BLaER1 treated with 17β-estradiol and CSF1 and Interleukin-3, amounts not matched to agents 10 nM and 100 nM (cell line): ENCODE results near the gene FXYD4.

Source experiments
- H3K27ac ChIP-seq, 11 experiments: shearing (Covaris generic); formaldehyde crosslinking; 2 replicates each; pipeline ENCODE4 v1.8.1; 2022
- H3K27me3 ChIP-seq, 11 experiments: shearing (Covaris generic); formaldehyde crosslinking; 2 replicates each; pipeline ENCODE4 v1.8.1; 2022
- H3K36me3 ChIP-seq, 11 experiments: shearing (Covaris generic); formaldehyde crosslinking; 2 replicates each; pipeline ENCODE4 v1.8.1; 2022
- H3K4me1 ChIP-seq, 10 experiments: shearing (Covaris generic); formaldehyde crosslinking; 2 replicates each; pipeline ENCODE4 v1.8.1; 2022
- H3K4me2 ChIP-seq, 11 experiments: shearing (Covaris generic); formaldehyde crosslinking; 2 replicates each; pipeline ENCODE4 v1.8.1; 2022
- H3K4me3 ChIP-seq, 10 experiments: shearing (Covaris generic); formaldehyde crosslinking; 2 replicates each; pipeline ENCODE4 v1.8.1; 2022
- H3K9ac ChIP-seq, 11 experiments: shearing (Covaris generic); formaldehyde crosslinking; 2 replicates each; pipeline ENCODE4 v1.8.1; 2022
- H3K9me3 ChIP-seq, 11 experiments: shearing (Covaris generic); formaldehyde crosslinking; replicated peaks in 1 of 11; 2 replicates each; pipeline ENCODE4 v1.8.1; 2022
- H4K20me1 ChIP-seq, 11 experiments: shearing (Covaris generic); formaldehyde crosslinking; 2 replicates each; pipeline ENCODE4 v1.8.1; 2022
- Cebpa-rat ChIP-seq, 11 experiments: shearing (Covaris generic); IDR thresholded peaks; 2 replicates each; pipeline ENCODE4 v1.8.1; 2022

FXYD4 gene

GRCh38 chr10:43377424-43377883 is 6.0 kb downstream of the FXYD4 start:
- no peak overlapping the region for H3K27ac ChIP-seq
- no peaks in the 10 kb centered on the region for H3K9me3 ChIP-seq
- H3K27me3 ChIP-seq: no peaks in the 10 kb centered on the region
- H3K4me1 ChIP-seq: peaks cover 0 to 5% (median 0%) of the 10 kb centered on the region in 10 experiments; a peak in 1 of 20 replicates
- H3K9ac ChIP-seq: no peak overlapping the region
- no peak for TF ChIP-seq Cebpa-rat (IDR thresholded peaks at IDR 0.05)
- H3K4me2 ChIP-seq: no peak overlapping the region
- no peaks in the 10 kb centered on the region for H3K36me3 ChIP-seq
- no peak overlapping the region for H3K4me3 ChIP-seq
- peaks cover 0 to 5% (median under 1%) of the 10 kb centered on the region in 11 experiments; a peak in 10 of 22 replicates for H4K20me1 ChIP-seq

- no peak overlapping the region for H3K9ac ChIP-seq
- H3K36me3 ChIP-seq: peaks cover 11 to 18% (median 14%) of the 10 kb centered on the region in 11 experiments; a peak in 21 of 22 replicates
- H3K9me3 ChIP-seq: no peaks in the 10 kb centered on the region
- no peaks in the 10 kb centered on the region for H3K4me1 ChIP-seq
- H3K27me3 ChIP-seq: no peaks in the 10 kb centered on the region
- peaks cover 19 to 37% (median 33%) of the 10 kb centered on the region in 11 experiments for H4K20me1 ChIP-seq
- H3K27ac ChIP-seq: no peak overlapping the region
- no peak overlapping the region for H3K4me3 ChIP-seq
- no peak overlapping the region for H3K4me2 ChIP-seq
- TF ChIP-seq Cebpa-rat (IDR thresholded peaks at IDR 0.05): no peak
Measured at GRCh38 chr10:43380610-43381222, 9.3 kb downstream of the FXYD4 start.

- H3K27ac ChIP-seq: no peak overlapping the region
- H3K9me3 ChIP-seq: no peaks in the 10 kb centered on the region
- no peak overlapping the region for H3K9ac ChIP-seq
- no peak overlapping the region for H3K4me3 ChIP-seq
- no peak for TF ChIP-seq Cebpa-rat (IDR thresholded peaks at IDR 0.05)
- H3K4me1 ChIP-seq: peaks cover 0 to 11% (median 0%) of the 10 kb centered on the region in 10 experiments; a peak in 4 of 20 replicates
- H3K27me3 ChIP-seq: no peaks in the 10 kb centered on the region
- H3K4me2 ChIP-seq: no peak overlapping the region
- H3K36me3 ChIP-seq: peaks cover 38 to 45% (median 41%) of the 10 kb centered on the region in 11 experiments
- peaks cover 46 to 64% (median 59%) of the 10 kb centered on the region in 11 experiments for H4K20me1 ChIP-seq
Measured at GRCh38 chr10:43383204-43383971, 12.0 kb downstream of the FXYD4 start.

GRCh38 chr10:43384252-43385221 is 13.1 kb downstream of the FXYD4 start:
- Histone ChIP-seq H3K4me2 (no peak overlapping the region), H3K27me3 (no peaks in the 10 kb centered on the region), H3K27ac (no peak overlapping the region), H3K9ac (no peak overlapping the region; a peak in 1 of 22 replicates), H3K9me3 (no peaks in the 10 kb centered on the region), H3K4me1 (peaks cover 0 to 18% (median 0%) of the 10 kb centered on the region in 10 experiments; a peak in 5 of 20 replicates), H3K36me3 (peaks cover 49 to 56% (median 53%) of the 10 kb centered on the region in 11 experiments), H4K20me1 (peaks cover 57 to 76% (median 71%) of the 10 kb centered on the region in 11 experiments), H3K4me3 (no peak overlapping the region)
- no peak for TF ChIP-seq Cebpa-rat (IDR thresholded peaks at IDR 0.05)

- H4K20me1 ChIP-seq: peaks cover 67 to 85% (median 81%) of the 10 kb centered on the region in 11 experiments
- H3K36me3 ChIP-seq: peaks cover 59 to 66% (median 62%) of the 10 kb centered on the region in 11 experiments
- no peak overlapping the region for H3K4me2 ChIP-seq
- peaks cover 0 to 26% (median 6%) of the 10 kb centered on the region in 10 experiments; a peak in 11 of 20 replicates for H3K4me1 ChIP-seq
- TF ChIP-seq Cebpa-rat (IDR thresholded peaks at IDR 0.05): no peak
- H3K4me3 ChIP-seq: no peak overlapping the region
- no peaks in the 10 kb centered on the region for H3K27me3 ChIP-seq
- H3K9ac ChIP-seq: no peak overlapping the region
- no peak overlapping the region for H3K27ac ChIP-seq
- no peaks in the 10 kb centered on the region for H3K9me3 ChIP-seq
Measured at GRCh38 chr10:43385412-43386004, 14.1 kb downstream of the FXYD4 start.

GRCh38 chr10:43386549-43386948 is 15.1 kb downstream of the FXYD4 start:
- no peak overlapping the region for H3K4me2 ChIP-seq
- peaks cover 0 to 36% (median 8%) of the 10 kb centered on the region in 10 experiments; a peak in 15 of 20 replicates for H3K4me1 ChIP-seq
- H3K27ac ChIP-seq: no peak overlapping the region
- TF ChIP-seq Cebpa-rat (IDR thresholded peaks at IDR 0.05): no peak
- H3K4me3 ChIP-seq: no peak overlapping the region
- no peaks in the 10 kb centered on the region for H3K27me3 ChIP-seq
- no peak overlapping the region for H3K9ac ChIP-seq
- H3K36me3 ChIP-seq: peaks cover 70 to 76% (median 73%) of the 10 kb centered on the region in 11 experiments
- H4K20me1 ChIP-seq: peaks cover 78 to 96% (median 91%) of the 10 kb centered on the region in 11 experiments
- no peaks in the 10 kb centered on the region for H3K9me3 ChIP-seq

GRCh38 chr10:43386981-43387677 is 15.7 kb downstream of the FXYD4 start:
- H3K4me1 ChIP-seq: peaks cover 0 to 42% (median 10%) of the 10 kb centered on the region in 10 experiments; a peak in 16 of 20 replicates
- H3K27ac ChIP-seq: no peak overlapping the region

GRCh38 chr10:43387678-43388032 is 16.2 kb downstream of the FXYD4 start:
- Histone ChIP-seq H3K27ac (no peak overlapping the region), H3K4me3 (no peak overlapping the region), H3K36me3 (peaks cover 81 to 87% (median 84%) of the 10 kb centered on the region in 11 experiments), H4K20me1 (peaks cover 89 to 100% (median 99%) of the 10 kb centered on the region in 11 experiments), H3K4me2 (no peak overlapping the region), H3K9ac (peak overlapping the region in 3 of 11 experiments; percentile 7 to 55 (median 34); a peak in 2 of 22 replicates), H3K27me3 (no peaks in the 10 kb centered on the region), H3K9me3 (no peaks in the 10 kb centered on the region), H3K4me1 (peaks cover 3 to 47% (median 14%) of the 10 kb centered on the region in 10 experiments; a peak in 18 of 20 replicates)
- TF ChIP-seq Cebpa-rat (IDR thresholded peaks at IDR 0.05): no peak

More at GRCh38 chr10:43386981-43387677, 15.7 kb downstream of the FXYD4 start:
- Histone ChIP-seq H3K9me3 (no peaks in the 10 kb centered on the region), H3K9ac (peak overlapping the region in 2 of 11 experiments; percentile 7 to 55; a peak in 1 of 22 replicates), H3K4me3 (no peak overlapping the region), H3K36me3 (peaks cover 75 to 82% (median 79%) of the 10 kb centered on the region in 11 experiments), H3K27me3 (no peaks in the 10 kb centered on the region), H3K4me2 (no peak overlapping the region), H4K20me1 (peaks cover 83 to 100% (median 97%) of the 10 kb centered on the region in 11 experiments)
- TF ChIP-seq Cebpa-rat (IDR thresholded peaks at IDR 0.05): no peak
